GM18870 (cell line): ENCODE measurements around the gene EHMT2.
"Not testable (repeated sequence)": the region's sequence is repeated elsewhere in the genome, so short reads cannot be mapped to it uniquely, and the experiment has no call there.

ENCODE experiments used
- ATAC-seq: cut with Tn5 transposase; IDR thresholded peaks from one replicate; pipeline ENCODE4 v1.9.1; 2021; ENCODE audit warnings: moderate library complexity; ENCODE audit not compliant: unreplicated experiment

The EHMT2 gene

DNA sequence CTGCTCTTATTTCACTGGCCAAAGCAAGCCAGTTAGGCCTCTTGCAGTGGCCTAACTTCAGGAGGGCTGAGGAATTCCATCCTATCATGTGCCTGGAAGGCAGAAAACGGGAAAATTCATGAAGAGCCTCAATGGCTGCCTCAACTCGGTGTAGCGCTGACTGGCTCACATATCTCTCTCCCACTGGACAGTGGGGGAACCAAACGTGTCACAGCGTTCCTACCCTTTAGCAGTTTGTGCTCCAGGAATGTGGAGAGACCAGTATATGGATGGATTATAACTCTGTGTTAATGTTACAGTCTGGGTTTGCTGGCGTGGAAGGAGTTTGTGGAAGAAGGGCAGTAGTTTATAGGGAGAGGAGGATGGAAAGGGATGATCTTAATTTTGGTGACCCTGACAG lies 18.3 kb upstream of the EHMT2 start:
- ATAC-seq, result no peak

DNA sequence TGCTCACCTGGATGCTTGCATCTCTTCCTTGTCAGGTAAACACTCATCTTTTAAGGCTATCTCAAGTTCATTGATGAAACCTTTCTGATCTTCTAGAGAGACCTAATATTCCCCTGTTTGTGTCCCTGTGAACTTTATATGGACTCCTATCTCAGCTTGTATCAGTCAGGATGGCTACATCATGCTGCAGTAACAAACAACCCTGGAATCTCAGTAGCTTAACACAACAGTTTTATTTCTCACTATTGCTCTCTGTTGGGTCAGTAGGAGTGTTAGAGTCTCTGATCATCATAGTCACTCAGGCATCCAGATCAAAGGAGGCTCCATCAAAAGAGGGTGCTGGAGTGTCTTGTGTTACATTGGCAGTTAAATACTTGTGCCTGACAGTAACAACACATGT lies 17.9 kb upstream of the EHMT2 start:
- no peak for ATAC-seq

DNA sequence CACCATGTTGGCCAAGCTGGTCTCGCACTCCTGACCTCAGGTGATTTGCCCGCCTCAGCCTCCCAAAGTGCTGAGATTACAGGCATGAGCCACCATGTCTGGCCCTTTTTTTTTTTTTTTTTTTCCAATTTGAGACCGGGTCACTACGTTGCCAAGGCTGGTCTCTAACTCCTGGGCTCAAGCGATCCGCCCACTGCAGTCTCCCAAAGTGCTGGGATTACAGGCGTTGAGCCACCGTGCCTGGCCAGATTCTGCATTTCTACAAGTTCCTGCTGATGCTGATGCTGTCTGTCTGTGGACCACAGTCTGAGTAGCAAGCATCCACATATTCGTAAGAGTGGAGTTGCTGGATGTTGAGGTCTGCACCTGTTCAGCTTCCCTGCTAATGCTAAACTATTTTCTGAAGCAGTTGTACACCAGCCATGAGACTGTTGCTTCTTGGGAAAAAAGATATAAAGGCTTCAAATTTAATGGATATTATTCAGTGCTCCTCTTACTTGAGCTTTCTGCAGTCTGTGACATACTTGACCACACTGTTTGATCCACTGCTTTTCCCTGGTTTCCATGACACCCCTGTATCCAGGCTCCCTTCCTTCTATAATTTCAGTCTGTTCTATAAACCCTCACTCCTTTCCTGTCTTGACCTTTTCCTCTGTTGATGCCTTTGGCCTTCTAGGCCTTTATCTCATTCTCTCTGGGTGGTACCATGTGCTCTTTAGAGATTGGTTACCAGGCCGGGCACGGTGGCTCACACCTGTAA lies 14.5 kb upstream of the EHMT2 start:
- no peak for ATAC-seq

DNA sequence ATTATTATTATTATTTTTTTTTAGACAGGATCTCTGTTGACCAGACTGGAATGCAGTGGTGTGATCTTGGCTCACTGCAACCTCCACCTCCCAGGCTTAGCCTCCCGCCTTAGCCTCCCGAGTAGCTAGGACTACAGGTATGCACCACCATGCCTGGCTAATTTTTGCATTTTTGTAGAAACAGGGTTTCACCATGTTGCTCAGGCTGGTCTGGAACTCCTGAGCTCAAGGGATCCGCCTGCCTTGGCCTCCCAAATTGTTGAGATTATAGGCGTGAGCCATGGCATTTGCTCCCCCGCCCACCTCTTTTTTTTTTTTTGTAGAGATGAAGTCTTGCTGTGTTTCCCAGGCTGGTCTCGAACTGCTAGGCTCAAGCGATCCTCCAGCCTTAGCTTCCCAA lies 11.8 kb upstream of the EHMT2 start:
- not testable (repeated sequence) for ATAC-seq

DNA sequence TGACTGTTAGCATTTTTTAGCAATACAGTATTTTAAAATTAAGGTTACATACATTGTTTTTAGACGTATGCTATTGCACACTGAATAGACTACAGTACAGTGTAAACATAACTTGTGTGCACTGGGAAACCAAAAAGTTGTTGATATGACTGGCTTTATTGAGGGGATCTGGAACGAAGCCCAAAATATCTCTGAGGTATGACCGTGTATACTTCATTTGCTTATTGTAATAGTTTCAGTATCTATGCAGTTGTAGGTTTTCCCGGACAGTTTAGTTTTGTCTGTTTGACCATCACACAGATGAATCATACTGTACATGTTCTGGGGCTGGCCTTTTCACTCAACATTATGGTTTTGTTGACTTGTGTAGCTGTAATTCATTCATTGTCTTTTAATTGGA lies 11.3 kb upstream of the EHMT2 start:
- peak; percentile 80 for ATAC-seq

DNA sequence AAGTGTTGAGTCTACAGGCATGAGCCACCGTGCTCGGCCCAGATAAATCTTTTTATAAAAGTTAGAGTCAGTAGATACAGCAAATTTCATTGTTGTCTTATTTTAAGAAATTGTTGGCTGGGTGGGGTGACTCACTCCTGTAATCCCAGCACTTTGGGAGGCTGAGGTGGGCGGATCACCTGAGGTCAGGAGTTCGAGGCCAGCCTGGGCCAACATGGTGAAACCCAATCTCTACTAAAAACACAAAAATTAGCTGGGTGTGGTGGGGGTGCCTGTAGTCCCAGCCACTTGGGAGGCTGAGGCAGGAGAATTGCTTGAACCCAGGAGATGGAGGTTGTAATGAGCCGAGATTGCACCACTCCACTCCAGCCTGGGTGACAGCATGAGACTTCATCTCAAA lies 10.8 kb upstream of the EHMT2 start:
- ATAC-seq, result not testable (repeated sequence)

DNA sequence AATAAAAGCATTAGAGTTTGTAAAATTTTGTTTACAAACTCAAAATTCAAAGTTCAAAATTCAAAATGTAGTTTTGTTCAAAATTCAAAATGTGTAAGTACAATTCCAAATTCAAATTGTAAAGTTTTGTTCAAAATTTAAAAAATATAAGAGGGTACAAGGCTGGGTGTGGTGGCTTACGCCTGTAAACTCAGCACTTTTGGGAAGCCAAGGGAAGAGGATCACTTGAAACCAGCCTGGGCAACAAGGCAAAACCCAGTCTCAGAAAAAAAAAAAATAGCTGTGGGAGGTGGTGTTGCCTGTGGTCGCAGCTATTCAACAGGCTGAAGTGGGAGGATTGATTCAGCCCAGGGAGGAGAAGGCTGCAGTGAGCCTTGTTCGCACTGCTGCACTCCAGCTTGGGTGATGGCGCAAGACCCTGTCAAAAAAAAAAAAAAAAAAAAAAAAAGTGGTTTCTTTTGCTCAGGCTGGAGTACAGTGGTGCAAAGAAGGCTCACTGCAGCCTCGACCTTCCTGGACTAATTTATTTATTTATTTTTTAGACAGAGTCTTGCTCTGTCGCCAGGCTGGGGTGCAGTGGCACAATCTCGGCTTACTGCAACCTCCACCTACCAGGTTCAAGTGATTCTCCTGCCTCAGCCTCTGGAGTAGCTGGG lies 9.8 kb upstream of the EHMT2 start:
- no peak for ATAC-seq

DNA sequence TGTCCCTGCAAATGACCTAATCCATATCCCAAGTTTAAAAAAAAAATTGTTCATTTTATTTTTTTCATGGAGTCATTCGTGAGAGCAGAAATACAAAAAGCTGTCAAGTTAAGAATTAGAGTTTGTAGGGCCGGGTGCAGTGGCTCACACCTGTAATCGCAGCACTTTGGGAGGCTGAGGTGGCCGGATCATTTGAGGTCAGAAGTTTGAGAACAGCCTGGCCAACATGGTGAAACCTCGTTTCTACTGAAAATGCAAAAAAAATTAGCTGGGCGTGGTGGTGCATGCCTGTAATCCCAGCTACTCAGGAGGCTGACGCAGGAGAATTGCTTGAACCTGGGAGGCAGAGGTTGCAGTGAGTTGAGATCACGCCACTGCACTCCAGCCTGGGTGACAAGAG lies 9.2 kb upstream of the EHMT2 start:
- ATAC-seq, result not testable (repeated sequence)

DNA sequence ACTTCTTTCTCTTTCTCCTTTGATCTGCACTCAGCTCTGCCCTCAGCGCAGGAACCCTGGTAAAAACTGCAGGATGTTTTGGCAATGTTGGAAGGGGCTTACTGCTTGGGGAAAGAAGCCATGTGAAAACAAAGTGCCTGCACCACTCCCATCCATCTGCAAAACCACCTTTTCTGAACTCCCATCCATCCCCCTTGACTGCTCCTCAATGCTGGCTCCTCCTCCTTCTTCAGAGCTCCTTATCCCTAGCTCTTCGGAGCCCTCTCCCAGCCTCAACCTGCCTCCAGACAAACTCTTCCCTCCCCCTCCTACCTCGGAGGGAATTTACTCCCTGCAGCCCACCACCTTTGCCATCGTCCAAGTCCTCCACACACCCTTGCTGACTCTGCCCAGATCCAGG lies 8.6 kb upstream of the EHMT2 start:
- ATAC-seq, result no peak

DNA sequence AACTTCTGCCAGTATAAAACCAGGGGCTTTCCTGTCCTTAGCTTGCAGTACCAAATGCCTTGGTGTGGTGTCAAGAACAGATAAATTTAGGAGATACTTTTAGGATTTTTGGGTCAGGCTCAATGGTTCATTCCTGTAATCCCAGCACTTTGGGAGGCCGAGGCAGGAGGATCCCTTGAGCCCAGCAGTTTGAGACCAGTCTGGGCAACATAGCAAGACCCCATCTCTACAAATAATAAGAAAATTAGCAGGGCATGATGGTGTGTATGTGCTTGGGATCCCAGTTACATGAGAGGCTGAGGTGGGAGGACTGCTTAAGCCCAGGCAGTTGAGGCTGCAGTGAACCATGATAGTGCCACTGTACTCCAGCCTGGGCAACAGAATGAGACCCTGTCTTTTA lies 7.5 kb upstream of the EHMT2 start:
- no peak for ATAC-seq

DNA sequence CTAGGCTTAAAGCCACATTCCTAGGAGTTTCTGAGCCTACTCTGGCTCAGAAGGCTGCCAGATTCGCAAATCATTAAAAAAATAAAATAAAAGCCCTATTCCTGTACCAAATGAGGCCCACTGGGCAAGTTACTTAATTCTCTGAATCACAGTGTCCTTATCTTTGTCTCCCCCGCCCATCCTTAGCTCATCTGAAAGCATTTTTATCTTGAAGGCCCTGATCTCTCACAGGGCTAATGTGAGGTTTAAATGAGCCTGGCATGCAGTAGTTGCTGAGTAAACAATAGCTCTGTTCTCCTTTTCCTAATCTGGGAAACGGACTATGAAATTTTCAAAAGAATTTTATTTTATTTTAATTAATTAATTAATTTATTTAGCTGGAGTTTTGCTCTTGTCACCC lies 6.5 kb upstream of the EHMT2 start:
- no peak for ATAC-seq

DNA sequence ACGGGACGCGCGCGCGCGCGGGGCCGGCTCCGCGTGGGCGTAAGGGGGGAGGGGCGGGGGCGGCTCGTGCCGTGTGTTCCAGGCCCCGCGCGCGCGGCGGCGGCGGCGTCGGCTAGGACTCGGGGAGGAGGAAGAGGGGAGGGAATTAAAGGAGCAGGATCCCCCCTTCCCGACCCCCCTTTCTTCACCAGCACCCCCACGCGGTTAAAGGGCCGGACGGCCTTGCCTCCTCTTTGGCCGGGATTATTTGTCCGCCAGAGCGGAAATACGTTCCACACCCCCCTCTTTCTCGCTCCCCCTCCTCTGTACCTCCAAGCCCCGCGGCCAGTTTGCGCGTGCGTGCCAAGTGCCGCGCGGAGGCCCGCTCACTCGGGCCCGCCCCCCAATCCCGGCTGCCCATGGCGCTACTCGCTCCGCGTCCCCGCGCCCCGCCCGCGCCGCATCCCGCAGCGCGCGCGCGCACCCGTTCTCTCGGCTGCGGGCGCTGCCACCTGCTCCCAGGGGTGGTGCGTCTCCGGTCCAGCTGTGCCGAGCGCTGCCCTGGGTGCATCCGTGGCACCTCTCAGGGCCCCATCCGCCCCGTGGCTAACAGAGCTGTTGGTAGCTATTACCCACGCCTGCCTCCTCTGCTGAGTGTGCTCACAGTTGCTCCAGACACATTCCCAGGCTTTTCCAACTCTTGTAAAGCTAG lies 4.6 kb upstream of the EHMT2 start, which contains the start of gene ZBTB12:
TSS of gene ZBTB12 (minus strand) at position 134 of the 691 bp plus-strand sequence. CDS start 781 bp downstream, outside the sequence.
- ATAC-seq, result no peak

DNA sequence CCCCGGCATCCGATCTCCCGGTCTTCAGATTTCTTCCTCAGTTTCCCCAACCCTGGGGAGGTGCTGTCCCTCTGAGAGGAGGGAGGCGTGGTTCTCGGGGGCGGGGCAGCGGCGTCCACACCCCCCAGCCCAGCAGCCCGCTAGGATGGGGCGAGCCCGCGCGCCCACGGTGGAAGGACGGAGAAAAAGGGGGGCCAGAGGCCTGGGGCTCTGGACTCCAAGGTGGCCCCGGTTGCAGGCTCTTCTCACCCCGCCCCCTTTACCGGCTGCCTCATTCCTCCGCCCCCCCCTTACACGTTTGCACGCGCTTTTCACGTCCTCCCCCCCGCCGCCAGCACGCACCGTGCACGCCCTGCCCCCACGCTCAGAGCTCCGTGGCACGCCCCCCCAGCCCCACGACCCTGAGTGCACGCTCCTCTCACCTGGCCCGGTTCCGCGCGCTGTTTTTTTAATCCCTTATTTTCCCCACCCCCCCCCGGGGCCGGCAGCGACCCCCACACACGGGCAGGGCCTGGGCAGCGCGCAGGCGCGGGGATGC lies 4.0 kb upstream of the EHMT2 start:
- no peak for ATAC-seq

DNA sequence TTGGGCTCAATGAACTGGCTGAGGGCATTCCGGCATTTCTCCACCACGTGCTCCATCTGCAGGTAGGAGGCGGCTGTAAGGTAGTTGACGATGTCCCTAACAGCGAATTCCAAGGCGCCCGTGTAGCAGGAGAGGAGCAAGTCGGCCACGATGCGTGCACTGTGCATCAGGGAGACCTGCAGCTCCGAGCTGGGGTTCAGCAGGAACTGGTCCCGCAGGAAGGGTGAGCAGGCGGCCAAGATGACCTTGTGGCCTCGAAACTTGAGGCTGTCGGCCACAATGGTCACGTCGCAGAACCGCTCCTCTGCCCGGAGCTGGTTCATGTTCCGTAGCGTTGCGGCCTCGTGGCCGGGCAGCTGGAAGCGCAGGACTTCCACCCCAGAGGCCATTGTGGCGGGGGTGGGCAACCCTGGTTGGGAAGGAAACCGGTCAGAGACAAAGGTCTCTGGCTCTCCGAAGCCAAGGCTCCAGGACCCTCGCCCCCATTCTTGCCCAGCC lies 3.5 kb upstream of the EHMT2 start:
- no peak for ATAC-seq

DNA sequence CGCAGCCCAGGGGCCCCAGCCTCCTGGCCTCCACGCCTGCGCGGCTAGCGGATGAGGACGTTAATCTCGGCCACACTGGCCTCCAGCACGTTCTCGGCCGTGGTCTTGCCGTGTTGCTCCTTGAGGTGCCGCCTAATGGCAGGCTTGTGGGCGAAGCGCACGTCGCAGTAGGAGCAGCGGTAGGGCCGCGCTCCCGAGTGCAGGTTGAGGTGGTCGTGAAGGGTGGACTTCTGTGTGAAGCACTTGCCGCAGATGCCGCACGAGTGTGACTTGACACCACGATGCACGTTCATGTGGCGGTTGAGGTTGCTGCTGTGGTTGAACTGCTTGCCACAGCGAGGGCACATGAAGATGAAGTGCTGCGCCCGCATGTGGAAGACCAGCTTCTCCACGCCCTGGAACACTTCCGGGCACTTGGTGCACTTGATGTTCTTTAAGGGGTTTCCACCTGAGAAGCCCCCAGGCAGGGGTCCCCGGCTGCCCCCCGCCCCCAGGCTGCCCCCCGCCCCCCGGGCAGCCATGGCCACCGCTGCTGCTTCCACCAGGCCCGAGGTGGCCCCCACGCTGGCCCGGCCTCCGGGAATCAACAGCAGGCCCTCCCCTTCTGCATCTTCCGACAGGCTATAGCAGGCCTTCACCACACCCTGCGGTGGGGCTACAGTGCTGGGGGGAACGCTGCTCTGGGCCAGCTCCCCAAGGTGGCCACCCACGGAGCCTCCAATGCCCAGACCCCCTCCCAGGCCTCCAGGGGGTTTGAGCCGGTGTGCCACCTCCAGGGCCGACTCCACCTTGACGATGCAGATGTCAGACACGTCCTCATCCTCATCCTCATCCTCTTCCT lies 2.6 kb upstream of the EHMT2 start:
- no peak for ATAC-seq

DNA sequence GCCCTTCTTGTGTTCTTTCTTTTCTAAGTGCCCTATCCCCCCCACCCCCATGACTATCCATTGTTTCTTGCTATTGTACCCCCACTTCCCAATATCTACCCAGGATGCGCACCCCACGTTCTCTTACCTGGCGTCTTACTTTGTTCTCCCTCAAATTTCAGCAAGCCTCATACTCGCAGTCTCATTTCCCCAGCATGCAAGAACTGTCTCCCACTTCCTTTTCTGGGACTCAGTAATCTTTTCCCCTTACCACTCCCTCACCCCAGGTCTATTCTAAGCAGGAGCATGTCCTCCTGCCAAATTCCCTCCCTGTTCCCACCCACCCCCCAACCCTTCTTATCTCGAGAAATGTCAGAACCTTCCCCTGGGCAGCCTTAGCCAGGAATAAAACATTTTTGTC lies 1.7 kb upstream of the EHMT2 start:
- ATAC-seq, result no peak

DNA sequence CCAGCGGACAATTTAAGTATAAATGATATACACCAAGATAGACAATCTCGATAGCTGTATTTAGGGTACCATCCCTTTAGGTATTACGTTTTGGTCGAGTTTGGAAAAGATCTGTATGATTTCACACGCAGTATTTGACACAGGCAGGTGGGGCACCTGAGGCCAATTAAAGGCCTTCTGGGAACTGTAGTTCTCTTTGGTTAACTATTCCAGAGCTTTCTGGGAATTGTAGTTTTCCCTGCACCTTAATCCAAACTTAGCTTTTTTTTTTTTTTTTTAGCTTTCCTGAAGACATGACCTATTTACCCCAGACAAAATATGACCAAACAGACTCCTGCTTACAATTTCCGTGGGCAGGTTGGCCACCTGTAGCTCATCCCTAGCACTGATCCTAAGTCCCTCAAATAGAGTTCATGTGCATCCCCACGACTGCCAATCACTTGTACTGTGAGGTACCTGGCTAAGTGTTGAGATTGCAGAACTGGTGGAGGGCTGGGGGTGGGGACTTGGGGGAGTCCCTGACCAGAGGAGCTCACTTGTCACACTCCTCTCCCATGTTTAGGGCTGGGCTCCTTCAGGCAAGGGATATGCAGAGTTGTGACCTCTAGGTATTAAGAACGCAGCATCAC lies 999 bp upstream of the EHMT2 start:
- ATAC-seq, result no peak

DNA sequence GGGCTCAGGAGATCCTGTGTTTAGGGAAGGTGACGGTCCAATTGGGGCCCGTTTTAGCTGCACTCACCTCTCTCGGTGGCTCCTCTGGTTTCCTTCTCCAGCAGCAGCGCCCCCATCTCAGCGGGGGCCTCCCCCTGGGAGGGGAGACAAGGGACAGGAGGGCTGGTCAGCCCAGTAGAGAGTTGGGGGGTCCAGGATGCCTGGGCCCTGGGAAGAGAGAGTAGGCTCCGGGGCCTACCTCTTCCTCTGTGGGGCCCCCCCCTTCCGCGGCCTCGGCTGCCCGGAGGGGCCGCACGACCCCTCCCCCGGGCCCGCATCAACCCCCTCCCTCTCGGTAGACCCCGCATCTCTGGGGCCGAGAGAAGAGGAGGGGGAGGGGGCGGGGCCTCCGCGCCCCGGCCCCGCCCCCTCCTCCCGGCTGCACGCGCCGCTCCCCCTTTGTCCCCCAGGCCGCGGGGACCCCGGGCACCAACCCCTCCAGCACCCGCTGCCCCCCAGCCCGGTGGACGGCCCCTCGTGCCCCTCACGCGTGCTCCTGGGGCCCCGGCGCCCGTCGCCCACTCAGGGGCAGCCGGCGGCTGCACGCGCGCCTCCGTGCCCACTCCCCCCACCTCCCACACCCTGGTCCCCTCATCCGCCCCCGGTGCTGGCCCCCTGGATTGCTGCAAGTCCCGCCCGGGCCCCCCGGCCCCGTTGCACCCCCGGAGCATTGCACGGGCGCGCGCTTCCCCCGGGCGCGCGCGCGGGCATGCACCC lies 464 bp downstream of the EHMT2 start:
- ATAC-seq, result no peak

DNA sequence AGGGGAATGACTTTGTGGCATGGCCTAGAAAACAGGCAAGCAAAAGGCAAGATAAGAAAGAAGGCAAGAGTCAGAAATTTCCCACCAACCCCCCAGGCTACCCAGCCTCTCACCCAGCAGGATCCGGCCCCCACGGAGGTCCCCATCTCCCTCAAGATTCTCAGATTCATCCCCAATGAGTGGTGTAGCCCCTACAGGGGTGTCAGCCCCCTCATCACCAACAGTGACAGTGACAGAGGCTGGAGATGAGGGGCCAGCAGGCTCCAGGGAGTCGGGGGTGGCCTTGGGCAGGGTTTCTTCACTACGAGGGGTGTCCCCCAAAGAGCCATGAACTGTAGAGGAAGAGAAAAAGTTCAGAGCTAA lies 1.0 kb downstream of the EHMT2 start:
- ATAC-seq, result no peak

DNA sequence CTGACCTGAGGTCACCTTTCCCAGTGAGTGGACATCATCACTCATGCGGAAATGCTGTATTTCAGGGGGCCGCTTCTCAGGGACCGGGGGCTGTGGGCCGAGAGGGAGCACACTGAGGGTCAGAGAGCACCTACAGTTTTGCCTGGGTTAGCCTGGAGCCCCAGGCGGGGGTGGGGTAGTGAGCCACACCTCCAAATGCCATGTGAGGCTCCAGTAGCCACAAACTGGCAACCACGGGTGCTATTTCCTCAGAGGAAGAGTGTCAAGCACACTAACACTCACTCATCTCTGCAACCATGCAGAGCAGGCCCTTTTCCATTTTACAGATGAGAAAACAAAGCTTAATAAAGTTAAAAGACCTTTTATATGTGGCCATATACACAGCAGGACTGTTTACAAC lies 4.7 kb downstream of the EHMT2 start:
- no peak for ATAC-seq
